Measurements from ENCODE around the gene STIP1. TPM values are rescaled to one million over a fixed set of nuclear protein-coding genes. Genes with fewer than 3 reads are reported as not detected.
A peak's percentile ranks its signal among the peaks of the same experiment; 100 is the strongest.

The STIP1 gene
- total and polyA plus RNA-seq, 9 of the 15 experiments (the other 6 are each of a cell fraction or from before 2014, with no cell fraction given): 58.1 to 465 (median 346) TPM

DNA sequence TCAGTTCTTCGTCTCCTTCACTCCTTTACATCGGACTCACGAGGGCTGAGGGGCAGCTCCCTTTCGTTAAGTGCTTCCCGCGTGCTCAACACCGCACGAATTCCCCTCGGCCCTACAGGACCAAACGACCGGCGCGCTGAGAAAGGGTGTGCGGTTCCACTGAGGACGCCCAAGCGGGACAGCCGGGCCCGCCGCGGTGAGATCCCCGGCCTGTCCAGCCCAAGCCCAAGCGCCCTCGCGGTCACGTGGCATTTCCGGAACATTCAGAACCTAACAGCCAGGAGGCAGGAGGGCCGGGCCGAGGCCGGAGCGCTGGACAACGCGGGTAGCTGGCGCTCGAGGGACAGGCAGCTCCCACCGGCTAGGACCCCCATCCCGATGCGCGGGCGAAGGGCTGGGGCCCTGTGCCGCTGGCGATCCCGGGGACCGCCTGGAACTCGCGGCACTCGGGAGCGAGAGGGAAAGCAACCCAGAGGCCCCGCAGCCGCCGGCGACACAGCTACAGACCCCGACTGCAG is 737 bp upstream of the STIP1 start (continued):
- TF ChIP-seq ZNF57 (CRISPR knock-in tag; IDR thresholded peaks at IDR 0.05) (0 out of 2 replicates have a peak, but pooled peaks have one; percentile 55), STAT5B (CRISPR knock-in tag; IDR thresholded peaks at IDR 0.05) (no peak), SIN3A (IDR thresholded peaks at IDR 0.05; ENCODE audit: borderline replicate concordance in 2 of 2, control insufficient read depth in 1 of 2, low read depth in 2 of 2, low read length in 2 of 2) (peak in 1 of 2 experiments; percentile 90; a peak in 2 of 4 replicates), NFXL1 (CRISPR knock-in tag; IDR thresholded peaks at IDR 0.05) (no peak), SPI1 (IDR thresholded peaks at IDR 0.05; ENCODE audit: borderline replicate concordance, low read depth, low read length) (no peak), ATF1 (CRISPR knock-in tag; IDR thresholded peaks at IDR 0.05) (no peak), ATF1 (tag; IDR thresholded peaks at IDR 0.05) (no peak), FOXJ3 (CRISPR knock-in tag; IDR thresholded peaks at IDR 0.05) (no peak), DNMT1 (IDR thresholded peaks at IDR 0.05) (no peak), ZNF717 (CRISPR knock-in tag; IDR thresholded peaks at IDR 0.05) (no peak), EWSR1 (IDR thresholded peaks at IDR 0.05; ENCODE audit: borderline replicate concordance, low read depth, partially characterized antibody) (no peak), MCM7 (IDR thresholded peaks at IDR 0.05) (no peak), ZFP30 (CRISPR knock-in tag; IDR thresholded peaks at IDR 0.05; ENCODE audit: borderline replicate concordance) (no peak)
- TF ChIP-seq, protein P1, sequence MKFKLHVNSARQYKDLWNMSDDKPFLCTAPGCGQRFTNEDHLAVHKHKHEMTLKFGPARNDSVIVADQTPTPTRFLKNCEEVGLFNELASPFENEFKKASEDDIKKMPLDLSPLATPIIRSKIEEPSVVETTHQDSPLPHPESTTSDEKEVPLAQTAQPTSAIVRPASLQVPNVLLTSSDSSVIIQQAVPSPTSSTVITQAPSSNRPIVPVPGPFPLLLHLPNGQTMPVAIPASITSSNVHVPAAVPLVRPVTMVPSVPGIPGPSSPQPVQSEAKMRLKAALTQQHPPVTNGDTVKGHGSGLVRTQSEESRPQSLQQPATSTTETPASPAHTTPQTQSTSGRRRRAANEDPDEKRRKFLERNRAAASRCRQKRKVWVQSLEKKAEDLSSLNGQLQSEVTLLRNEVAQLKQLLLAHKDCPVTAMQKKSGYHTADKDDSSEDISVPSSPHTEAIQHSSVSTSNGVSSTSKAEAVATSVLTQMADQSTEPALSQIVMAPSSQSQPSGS (CRISPR knock-in tag; IDR thresholded peaks at IDR 0.05): no peak
- TF ChIP-seq, protein P2, sequence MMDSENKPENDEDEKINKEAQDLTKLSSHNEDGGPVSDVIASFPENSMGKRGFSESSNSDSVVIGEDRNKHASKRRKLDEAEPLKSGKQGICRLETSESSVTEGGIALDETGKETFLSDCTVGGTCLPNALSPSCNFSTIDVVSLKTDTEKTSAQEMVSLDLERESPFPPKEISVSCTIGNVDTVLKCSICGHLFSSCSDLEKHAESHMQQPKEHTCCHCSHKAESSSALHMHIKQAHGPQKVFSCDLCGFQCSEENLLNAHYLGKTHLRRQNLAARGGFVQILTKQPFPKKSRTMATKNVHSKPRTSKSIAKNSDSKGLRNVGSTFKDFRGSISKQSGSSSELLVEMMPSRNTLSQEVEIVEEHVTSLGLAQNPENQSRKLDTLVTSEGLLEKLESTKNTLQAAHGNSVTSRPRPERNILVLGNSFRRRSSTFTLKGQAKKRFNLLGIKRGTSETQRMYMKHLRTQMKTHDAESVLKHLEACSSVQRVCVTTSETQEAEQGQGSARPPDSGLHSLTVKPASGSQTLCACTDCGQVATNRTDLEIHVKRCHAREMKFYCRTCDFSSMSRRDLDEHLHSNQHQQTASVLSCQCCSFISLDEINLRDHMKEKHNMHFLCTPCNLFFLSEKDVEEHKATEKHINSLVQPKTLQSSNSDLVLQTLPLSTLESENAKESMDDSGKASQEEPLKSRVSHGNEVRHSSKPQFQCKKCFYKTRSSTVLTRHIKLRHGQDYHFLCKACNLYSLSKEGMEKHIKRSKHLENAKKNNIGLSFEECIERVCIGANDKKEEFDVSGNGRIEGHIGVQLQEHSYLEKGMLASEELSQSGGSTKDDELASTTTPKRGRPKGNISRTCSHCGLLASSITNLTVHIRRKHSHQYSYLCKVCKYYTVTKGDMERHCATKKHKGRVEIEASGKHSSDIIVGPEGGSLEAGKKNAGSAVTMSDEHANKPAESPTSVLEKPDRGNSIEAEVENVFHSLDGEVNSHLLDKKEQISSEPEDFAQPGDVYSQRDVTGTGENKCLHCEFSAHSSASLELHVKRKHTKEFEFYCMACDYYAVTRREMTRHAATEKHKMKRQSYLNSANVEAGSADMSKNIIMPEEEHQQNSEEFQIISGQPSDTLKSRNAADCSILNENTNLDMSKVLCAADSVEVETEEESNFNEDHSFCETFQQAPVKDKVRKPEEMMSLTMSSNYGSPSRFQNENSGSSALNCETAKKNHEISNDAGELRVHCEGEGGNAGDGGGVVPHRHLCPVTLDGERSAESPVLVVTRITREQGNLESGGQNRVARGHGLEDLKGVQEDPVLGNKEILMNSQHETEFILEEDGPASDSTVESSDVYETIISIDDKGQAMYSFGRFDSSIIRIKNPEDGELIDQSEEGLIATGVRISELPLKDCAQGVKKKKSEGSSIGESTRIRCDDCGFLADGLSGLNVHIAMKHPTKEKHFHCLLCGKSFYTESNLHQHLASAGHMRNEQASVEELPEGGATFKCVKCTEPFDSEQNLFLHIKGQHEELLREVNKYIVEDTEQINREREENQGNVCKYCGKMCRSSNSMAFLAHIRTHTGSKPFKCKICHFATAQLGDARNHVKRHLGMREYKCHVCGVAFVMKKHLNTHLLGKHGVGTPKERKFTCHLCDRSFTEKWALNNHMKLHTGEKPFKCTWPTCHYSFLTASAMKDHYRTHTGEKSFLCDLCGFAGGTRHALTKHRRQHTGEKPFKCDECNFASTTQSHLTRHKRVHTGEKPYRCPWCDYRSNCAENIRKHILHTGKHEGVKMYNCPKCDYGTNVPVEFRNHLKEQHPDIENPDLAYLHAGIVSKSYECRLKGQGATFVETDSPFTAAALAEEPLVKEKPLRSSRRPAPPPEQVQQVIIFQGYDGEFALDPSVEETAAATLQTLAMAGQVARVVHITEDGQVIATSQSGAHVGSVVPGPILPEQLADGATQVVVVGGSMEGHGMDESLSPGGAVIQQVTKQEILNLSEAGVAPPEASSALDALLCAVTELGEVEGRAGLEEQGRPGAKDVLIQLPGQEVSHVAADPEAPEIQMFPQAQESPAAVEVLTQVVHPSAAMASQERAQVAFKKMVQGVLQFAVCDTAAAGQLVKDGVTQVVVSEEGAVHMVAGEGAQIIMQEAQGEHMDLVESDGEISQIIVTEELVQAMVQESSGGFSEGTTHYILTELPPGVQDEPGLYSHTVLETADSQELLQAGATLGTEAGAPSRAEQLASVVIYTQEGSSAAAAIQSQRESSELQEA (IDR thresholded peaks at IDR 0.05; ENCODE audit: low read depth): no peak
- TF ChIP-seq, protein P3, sequence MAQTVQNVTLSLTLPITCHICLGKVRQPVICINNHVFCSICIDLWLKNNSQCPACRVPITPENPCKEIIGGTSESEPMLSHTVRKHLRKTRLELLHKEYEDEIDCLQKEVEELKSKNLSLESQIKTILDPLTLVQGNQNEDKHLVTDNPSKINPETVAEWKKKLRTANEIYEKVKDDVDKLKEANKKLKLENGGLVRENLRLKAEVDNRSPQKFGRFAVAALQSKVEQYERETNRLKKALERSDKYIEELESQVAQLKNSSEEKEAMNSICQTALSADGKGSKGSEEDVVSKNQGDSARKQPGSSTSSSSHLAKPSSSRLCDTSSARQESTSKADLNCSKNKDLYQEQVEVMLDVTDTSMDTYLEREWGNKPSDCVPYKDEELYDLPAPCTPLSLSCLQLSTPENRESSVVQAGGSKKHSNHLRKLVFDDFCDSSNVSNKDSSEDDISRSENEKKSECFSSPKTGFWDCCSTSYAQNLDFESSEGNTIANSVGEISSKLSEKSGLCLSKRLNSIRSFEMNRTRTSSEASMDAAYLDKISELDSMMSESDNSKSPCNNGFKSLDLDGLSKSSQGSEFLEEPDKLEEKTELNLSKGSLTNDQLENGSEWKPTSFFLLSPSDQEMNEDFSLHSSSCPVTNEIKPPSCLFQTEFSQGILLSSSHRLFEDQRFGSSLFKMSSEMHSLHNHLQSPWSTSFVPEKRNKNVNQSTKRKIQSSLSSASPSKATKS (CRISPR knock-in tag; IDR thresholded peaks at IDR 0.05): no peak
